ENCODE measurements around the gene SCAF11. TPM values are rescaled to one million over a fixed set of nuclear protein-coding genes. Genes with fewer than 3 reads are reported as not detected.

SCAF11 gene
- polyA plus RNA-seq, 4 donors = 88.9 to 144 (median 113) TPM

- DNase-seq (ENCODE audit: low read depth in 4 of 4, low spot score in 2 of 4) = no peak
Measured at GRCh38 chr12:45928309-45928708, 62.1 kb downstream of the SCAF11 start.

DNA sequence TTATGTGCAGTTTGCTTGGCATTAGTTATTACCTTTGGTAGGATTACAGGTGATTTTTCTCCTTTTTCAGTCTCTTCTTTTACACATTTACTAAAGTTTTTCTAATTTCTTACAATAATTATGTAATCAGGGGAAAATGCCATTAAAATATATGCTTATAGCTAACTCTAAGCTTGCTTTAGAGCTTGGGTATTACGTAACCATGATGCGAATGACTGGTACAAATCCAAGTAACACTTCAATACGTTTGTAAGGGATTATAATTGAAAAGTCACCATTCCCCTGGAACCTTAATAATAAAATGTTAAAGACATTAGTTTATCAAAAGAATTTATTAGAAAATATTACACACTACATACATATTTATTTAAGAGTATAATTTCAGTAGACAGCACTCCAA lies 71.6 kb downstream of the SCAF11 start:
- no peak for DNase-seq (ENCODE audit: low read depth in 4 of 4, low spot score in 2 of 4)

DNA sequence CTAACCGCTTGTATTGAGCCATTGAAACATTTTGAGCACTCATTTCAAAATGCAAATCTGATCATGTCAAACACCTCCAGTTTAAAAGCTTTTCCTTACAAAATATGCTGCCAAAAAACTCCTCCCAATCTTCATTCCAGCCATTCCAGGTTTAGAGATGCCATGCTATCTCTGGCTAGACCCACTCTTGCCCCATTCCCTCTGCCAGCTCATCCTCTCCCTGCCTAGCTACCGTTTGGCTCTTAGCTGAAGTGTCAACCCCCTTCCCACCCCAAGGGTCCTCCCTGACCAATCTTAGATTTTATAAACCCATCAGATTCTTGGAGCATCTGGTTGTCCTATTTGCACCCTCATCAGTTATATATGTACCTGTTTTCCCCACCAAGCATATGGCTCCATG lies 75.0 kb downstream of the SCAF11 start:
- DNase-seq (ENCODE audit: low read depth in 4 of 4, low spot score in 2 of 4) = no peak

- DNase-seq (ENCODE audit: low read depth in 4 of 4, low spot score in 2 of 4) = no peak
Measured at GRCh38 chr12:45914090-45914489, 76.3 kb downstream of the SCAF11 start.

- no peak for DNase-seq (ENCODE audit: low read depth in 4 of 4, low spot score in 2 of 4)
Measured at GRCh38 chr12:45913631-45914030, 76.7 kb downstream of the SCAF11 start.

DNA sequence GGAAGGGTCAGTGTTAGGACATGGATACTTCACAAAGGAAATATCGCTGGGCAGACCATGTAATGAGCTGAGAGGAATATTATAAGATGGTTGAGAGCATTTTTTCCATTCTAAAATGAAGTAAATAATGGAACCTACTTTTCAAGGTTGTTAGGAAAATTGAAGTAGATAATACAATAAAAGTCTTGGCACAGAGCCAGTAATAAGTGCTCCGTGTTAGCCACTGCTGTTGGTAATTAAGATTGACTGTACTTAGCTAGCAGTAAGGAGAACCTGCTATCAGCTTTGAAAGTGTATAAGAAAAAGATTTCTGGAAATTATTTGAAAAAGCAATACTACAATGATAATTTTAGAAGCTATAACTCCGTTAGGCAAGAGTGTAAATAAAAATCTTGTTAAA lies 77.6 kb downstream of the SCAF11 start:
- DNase-seq (ENCODE audit: low read depth in 4 of 4, low spot score in 2 of 4) = no peak

DNA sequence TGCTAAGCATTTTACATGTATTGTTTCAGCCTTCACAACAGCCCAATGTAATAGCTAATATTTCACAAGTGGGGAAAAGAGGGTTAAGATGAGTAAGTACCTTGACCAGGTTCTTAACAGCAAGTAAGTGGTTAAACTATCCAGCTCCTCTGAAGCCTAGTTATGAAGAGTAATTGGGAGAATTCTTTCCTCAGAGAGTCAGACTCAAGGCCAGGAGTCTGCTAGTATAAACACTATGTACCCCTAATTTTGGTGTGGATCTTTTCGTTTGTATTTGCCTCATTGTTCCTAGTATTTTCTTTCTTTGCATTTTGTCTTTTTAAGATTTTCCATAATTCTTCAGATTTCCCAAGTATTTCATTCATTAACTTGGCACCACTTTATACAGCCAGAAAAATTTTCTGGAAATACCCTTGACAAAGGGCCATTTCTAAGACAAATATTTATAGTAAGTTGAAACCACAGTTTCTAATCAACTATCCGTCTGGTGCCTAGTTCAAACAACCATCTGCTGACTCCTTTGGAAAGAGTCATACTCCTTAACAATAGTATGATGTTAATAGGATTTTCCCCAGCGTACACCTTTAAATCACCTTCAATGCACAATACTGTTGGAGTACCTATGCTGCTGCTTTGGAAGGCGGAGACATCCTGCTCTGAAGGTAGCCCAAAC lies 81.2 kb downstream of the SCAF11 start:
- DNase-seq (ENCODE audit: low read depth in 4 of 4, low spot score in 2 of 4) = no peak

DNA sequence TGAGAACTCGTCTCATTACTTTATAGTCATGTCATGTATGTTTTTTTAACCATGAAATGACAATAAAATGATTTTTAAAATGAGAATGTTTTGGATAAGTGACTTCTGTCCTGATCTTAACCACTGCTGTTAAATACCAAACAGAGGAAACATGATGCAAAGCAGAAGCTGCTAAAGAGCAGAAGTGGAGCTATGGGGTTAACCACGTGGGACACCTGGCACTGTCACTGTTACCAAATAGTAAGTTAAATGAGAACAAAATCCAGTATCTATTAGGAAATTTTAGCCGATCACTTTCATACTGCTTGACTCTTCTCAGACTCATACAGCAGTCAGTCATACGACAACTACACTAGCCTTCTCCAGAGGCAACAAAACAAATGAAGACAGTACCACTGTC lies 82.4 kb downstream of the SCAF11 start:
- no peak for DNase-seq (ENCODE audit: low read depth in 4 of 4, low spot score in 2 of 4)

DNA sequence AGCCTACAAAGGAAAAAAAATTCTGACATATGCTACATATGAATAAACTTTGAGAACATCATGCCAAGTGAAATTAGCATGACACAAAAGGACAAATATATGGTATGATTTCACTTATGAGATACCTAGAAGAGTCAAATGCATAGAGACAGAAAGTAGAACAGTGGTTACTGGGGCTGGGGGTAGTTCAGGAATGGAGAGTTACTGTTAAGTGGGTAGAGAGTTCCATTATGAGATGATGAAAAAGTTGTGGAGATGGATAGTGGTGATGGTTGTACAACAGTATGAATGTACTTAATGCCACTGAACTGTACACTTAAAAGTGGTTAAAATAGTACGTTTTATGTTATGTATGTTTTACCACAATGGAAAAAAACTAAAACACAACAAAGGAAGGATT lies 92.3 kb downstream of the SCAF11 start:
- DNase-seq (ENCODE audit: low read depth in 4 of 4, low spot score in 2 of 4) = no peak

DNA sequence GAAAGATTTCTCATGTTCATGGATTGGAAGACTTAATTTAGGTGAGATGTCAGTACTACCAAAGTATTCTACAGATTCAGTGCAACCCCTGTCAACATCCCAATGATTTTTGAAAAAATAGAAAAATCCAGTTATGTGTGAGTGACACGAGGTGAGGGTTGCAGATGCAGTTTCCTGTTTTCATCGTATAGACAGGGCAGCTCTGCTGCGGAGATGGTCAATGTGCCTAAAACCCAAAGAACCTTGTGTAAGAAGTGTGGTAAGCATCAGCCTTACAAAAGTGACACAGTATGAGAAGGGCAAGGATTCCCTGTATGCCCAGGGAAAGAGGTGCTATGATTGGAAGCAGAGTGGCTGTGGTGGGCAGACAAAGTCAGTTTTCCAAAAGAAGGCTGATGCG lies 94.4 kb downstream of the SCAF11 start:
- no peak for DNase-seq (ENCODE audit: low read depth in 4 of 4, low spot score in 2 of 4)

- DNase-seq (ENCODE audit: low read depth in 4 of 4, low spot score in 2 of 4) = no peak
Measured at GRCh38 chr12:45893240-45893639, 97.1 kb downstream of the SCAF11 start.

- DNase-seq (ENCODE audit: low read depth in 4 of 4, low spot score in 2 of 4) = no peak
Measured at GRCh38 chr12:45890276-45890675, 100.1 kb downstream of the SCAF11 start.

DNA sequence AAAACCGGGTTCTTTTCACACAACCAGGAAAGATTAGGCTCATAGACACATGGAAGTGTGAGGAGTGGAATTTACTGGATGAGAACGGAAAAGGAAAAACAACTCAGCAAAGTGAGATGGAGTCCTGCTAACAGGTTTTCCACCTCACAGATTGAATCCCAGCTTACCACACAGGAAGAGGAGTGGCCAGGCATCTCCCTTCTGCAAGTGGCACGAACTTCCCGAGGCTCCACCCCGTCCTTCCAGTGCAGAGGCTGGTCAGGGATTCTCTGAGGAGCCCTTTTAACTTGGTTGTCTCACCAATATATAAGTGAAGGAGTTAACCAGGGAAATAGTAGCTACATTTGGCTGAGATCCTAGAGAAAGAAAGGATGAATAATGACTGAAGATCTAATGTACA lies 102.8 kb downstream of the SCAF11 start:
- DNase-seq (ENCODE audit: low read depth in 4 of 4, low spot score in 2 of 4) = no peak

DNA sequence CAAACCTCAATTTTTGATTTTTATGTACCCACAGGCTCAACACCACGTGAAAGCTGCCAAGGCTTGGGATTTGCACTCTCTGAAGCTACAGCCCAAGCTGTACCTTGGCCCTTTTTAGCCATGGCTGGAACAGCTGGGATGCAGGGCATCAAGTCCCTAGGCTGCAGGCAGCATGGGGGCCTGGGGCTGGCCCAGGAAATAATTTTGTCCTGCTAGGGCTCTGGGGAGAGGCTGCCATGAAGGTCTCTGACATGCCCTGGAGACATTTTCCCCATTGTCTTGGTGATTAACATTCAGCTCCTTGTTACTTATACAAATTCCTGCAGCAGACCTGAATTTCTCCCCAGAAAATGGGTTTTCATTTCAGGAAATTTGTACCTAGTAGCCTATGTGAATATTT lies 103.7 kb downstream of the SCAF11 start:
- no peak for DNase-seq (ENCODE audit: low read depth in 4 of 4, low spot score in 2 of 4)

DNA sequence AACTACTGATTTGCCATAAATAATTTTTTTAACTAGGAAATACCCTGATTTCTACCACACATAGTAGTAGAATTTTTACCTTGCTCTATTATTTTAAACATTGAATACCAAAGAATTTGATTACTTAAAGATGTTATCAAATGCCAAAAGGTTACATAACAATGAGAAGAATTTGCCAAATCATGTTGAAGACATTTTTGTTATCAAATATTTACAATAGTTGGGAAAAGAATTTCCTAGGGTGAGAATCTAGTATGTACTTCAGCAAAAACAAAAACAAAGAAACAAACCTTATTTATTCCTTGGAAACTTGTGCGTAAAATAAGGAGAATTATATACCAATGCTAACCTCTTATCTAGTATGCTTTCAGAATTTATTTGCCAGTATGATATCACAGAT lies 107.2 kb downstream of the SCAF11 start:
- DNase-seq (ENCODE audit: low read depth in 4 of 4, low spot score in 2 of 4) = no peak

DNA sequence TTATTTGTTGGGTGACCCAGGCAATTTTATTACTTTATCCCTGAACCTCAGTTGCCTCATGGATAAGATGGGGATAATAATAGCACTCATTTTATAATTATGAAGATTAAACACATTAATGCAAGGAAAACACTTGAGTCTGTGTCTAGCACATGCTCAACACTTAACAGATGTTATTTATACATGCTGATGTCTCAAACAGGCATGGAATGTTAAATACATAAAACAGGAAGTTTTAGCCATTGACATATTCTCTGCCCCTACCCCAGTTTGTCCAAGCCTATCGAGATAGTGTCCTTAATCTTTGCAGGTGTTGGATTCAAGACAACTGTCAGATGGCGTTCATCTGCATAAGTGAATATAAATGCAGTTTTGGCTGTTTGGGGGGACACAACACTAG lies 109.8 kb downstream of the SCAF11 start:
- DNase-seq (ENCODE audit: low read depth in 4 of 4, low spot score in 2 of 4) = no peak

GRCh38 chr12:45879363-45879895 lies 110.9 kb downstream of the SCAF11 start:
- no peak for DNase-seq (ENCODE audit: low read depth in 4 of 4, low spot score in 2 of 4)

DNA sequence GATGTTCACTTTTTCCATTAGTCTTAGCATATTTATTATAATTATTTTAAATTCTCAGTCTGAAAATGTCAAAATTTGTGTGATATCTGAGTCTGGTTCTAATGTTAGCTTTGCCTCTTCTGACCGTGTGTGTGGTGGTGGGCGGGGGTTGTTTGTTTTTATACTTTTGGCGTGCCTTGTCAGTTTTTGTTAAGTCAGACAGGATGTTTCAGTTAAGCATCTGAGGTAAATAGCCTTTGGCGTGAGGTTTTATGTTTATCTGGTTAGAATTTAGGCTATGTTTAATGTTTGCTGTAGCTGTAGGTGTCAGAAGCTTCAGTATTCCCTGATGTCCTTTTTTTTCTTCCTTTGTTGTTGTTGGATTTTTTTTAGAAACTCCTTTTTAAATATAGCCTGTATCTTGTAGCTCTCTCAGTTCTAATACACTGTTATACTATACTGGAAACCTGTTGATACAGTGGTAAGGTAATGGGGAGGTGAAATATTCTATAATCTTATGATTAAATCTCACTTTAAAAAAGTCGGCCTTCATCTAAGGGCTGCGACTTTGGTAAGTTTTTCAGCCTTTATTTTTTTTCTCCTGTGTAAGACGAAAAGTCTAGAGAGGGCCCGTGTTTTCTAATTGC lies 111.6 kb downstream of the SCAF11 start:
- no peak for DNase-seq (ENCODE audit: low read depth in 4 of 4, low spot score in 2 of 4)

GRCh38 chr12:45877069-45877468 lies 113.3 kb downstream of the SCAF11 start:
- DNase-seq (ENCODE audit: low read depth in 4 of 4, low spot score in 2 of 4) = no peak

DNA sequence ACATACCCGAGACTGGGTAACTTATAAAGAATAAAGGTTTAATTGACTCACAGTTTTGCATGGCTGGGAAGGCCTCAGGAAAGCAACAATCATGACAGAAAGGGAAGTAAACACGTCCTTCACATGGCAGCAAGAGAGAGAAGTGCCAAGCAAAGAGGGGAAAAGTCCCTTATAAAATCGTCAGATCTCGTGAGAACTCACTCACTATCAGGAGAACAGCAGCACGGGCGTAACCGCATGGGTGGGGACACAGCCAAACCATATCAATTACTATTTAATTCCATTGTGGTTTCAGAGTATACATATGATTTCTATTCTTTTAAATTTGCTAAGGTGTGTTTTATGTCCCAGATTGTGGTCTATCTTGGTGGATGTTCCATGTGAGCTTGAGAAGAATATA lies 117.9 kb downstream of the SCAF11 start:
- no peak for DNase-seq (ENCODE audit: low read depth in 4 of 4, low spot score in 2 of 4)
